Cardiac fibroblast (primary cell): Measurements from ENCODE around the gene DCXR.

Experiments
- DNase-seq, 2 donors: peaks; one replicate each; pipeline versions ENCODE4 v3.0.0 to v3.0.0-alpha.2; 2010; ENCODE audit warnings: low read depth in 2 of 2
- H3K4me3 ChIP-seq, 2 donors: replicated peaks in 1 of 2; 1 replicate in 1 of 2; 2 replicates in 1 of 2; pipeline ENCODE4 v1.5.1; 2011; ENCODE audit warnings: low read depth in 2 of 2, low read length in 2 of 2, mild to moderate bottlenecking in 2 of 2, moderate library complexity in 1 of 2
- TF ChIP-seq, protein P1 (sequence below): IDR thresholded peaks from one replicate; pipeline ENCODE4 v1.5.1; 2011; ENCODE audit warnings: low read depth, mild to moderate bottlenecking, low read length, inconsistent platforms

The DCXR gene

DNA sequence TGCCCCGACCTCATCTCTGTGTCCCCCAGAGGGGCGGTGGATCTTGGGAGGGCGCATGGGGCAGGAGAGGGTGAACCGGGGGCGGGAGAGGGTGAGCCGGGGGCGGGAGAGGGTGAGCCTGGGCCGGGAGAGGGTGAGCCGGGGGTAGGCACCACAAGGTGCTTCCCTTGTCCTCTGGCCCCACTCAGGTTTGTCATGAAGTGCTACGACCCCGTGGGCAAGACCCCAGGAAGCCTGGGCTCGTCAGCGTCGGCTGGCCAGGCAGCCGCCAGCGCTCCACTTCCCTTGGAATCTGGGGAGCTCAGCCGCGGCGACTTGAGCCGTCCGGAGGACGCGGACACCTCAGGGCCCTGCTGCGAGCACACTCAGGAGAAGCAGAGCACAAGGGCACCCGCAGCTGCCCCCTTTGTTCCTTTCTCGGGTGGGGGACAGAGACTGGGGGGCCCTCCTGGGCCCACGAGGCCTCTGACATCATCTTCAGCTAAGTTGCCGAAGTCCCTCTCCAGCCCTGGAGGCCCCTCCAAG, 41.2 kb downstream of the DCXR start:
- TF ChIP-seq, protein P1, sequence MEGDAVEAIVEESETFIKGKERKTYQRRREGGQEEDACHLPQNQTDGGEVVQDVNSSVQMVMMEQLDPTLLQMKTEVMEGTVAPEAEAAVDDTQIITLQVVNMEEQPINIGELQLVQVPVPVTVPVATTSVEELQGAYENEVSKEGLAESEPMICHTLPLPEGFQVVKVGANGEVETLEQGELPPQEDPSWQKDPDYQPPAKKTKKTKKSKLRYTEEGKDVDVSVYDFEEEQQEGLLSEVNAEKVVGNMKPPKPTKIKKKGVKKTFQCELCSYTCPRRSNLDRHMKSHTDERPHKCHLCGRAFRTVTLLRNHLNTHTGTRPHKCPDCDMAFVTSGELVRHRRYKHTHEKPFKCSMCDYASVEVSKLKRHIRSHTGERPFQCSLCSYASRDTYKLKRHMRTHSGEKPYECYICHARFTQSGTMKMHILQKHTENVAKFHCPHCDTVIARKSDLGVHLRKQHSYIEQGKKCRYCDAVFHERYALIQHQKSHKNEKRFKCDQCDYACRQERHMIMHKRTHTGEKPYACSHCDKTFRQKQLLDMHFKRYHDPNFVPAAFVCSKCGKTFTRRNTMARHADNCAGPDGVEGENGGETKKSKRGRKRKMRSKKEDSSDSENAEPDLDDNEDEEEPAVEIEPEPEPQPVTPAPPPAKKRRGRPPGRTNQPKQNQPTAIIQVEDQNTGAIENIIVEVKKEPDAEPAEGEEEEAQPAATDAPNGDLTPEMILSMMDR = no peak
- no peak for DNase-seq
- no peak overlapping the region for H3K4me3 ChIP-seq

DNA sequence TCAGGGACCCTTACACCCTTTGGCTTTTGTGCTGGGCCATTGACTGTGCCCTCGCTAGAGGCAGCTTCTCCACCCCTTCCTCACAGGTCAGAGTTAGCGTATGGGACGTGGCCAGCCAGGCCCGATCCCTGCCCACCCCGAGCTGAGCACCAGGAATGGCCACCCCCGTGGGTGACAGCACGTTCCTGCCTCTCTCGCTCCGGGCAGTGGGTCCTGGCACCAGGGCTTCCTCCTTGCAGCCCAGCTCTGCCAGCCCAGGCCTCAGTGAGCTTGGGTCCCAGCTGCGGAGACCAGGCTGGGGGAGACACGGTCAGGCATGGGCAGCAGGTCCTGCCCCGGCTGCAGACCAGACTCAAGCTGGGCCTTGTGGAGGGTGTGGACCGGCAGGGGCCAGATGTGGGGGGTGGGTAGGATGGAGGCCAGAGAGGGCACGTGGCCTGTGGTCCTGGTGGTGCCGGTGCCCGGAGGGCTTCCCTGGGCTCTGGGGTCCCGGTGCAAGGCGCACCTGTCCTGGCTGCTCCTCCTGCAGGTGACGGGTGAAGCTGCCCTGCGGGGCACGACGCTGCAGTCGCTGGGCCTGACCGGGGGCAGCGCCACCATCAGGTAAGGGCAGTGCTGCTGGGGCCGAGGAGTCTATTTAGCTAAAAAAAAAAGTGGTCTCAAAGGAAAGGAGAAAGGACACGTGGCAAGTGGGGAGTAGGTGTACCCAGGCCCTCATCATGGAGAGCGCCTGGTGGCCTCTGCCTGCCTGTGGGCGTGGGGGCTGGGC, 41.9 kb downstream of the DCXR start:
- TF ChIP-seq, protein P1 = no peak
- no peak for DNase-seq
- H3K4me3 ChIP-seq = no peak overlapping the region

DNA sequence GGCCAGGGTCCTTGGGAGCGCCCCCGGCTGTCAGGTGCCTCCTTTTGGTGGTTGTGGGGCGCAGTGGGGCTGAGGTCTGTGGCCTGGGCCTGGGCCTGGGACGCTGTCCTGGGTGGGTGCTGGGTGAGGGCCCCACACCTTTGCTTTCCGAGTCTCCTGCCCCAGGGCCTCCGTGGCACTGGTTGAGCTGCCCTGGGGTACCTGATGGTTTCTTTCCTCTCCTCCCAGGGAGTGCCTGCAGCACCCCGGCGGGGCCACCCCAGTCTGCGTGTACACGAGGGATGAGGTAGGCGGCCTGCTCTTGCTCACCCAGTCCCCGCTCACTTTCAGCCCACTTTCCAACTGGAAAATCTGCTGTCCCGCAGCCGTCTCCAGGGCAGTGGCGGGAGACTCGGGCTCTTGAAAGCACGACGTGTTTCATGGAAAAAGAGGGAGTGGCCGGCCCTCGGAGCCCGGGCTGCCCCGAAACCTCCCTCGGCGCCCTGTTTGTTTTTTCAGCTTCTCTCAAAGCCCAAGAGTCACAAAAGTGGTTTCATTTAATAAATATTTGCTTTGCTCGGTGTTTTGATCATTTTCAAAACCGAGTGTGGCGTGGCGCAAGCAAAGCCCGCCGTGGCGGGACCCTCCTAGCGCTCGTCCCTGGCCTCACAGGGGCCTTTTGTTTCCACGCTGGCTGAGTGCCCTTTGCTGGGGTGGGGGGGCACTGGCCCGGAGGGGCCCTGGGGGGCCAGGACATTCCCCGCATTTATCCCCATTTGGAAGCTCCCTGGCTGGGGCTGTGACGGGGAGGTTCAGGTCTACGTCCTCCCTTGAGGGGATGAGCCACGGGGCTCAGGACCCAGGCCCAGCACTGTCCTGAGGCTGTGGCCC, 42.7 kb downstream of the DCXR start:
- TF ChIP-seq, protein P1 = no peak
- no peak for DNase-seq

DNA sequence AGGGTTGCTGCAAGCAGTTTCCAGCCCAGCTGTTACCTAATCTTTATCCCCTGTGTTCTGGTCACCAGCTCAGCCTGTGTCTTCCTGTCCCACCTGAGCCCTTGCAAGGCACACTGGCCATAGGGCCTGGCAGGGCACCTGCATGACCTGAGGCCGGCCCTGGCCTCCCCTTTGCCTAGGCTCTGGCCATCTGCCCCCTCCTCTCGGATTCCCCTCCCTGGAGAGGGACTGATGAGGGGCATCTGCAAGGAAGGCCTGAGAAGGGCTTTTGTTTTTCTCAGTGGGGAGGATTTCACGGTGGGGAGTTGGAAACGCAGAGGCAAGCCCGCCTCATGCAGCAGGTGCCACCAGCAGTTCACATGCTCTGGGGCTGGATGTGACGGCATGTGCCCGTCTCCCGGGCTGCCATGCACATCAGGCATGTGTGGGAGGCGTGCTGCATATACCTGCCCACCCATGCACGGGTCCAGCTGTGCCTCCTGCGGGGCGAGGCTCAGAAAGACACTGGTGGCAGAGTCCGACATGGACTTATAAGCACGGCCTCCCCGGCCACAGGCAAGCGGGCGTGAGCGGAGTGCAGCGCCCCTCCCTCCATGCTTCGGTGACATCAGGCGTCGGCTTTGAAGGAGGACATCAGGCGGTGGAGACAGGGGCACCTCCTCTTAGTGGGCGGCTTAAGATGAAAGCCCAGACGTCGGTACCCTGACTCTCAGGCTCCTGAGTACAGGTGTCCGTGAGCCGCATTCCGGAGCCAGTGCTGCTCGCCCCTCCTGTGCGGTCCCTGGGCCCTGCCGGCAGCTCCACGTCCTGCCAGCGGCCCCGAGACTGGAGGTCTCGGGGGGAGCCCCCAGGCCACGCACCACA, 43.5 kb downstream of the DCXR start:
- TF ChIP-seq, protein P1 = no peak
- DNase-seq = no peak
- H3K4me3 ChIP-seq = no peak overlapping the region

More for the DNA sequence above, 42.7 kb downstream of the DCXR start:
- no peak overlapping the region for H3K4me3 ChIP-seq

DNA sequence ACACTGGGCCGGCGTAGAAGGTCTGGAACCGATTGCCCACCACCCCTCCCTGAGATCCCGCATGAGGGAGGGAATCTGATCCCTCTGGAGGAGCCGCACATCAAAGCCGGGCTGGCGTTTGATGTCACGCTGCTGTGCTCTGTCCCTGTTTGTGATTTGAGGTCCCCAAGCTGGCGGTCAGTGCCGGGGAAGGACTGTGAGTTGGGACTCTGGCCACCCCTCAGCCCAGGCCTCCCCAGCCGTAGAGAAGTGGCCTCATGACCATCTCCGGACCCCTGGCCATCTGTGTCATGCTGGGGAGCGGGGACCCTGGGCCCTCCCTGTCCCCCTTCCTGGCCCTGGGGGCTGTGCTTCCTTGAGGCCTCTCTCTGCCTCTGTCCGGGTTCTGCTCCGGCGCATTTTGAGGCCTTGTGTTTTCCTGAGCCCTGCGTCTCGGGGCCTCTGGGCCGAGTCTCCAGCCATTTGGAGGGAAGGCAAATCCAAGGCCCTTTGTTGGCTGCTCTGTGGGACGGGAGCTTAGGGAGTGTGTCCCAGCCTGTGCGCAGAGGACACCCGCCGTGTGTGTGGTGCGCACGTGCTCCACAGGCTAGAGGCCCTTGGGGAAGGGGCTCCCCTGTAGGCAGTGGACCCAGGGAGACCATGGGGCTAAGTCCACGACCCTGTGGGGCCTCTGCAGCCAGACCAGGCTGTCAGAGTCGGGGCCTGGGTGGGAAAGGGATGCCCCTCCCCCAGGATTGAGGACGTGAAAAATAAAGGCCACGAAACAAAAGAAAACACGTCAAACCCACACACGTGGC, 45.0 kb downstream of the DCXR start:
- DNase-seq = no peak
- no peak overlapping the region for H3K4me3 ChIP-seq
- TF ChIP-seq, protein P1 = no peak
